T-cell (primary cell): ENCODE results near the gene ATP2A1. TPM values are rescaled to one million over a fixed set of nuclear protein-coding genes. Genes with fewer than 3 reads are reported as not detected.

Experiments
- ATAC-seq, 4 experiments: fragments of 200-7000 bp in 3 of 4; fragments of 150-1000 bp in 1 of 4; cut with Tn5 transposase; replicated peaks in 1 of 4; 1 replicate in 3 of 4; 2 replicates in 1 of 4; pipeline ENCODE4 v1.10.0; 2021; ENCODE audit warnings: moderate library complexity in 3 of 4, mild to moderate bottlenecking in 2 of 4, moderate number of reproducible peaks in 1 of 4
- CTCF ChIA-PET, 2 donors: fragments of 300-600 bp; sonication (Branson Sonifier 250); formaldehyde crosslinking; loops; one replicate each; lab custom pipeline; 2022; ENCODE audit warnings: antibody characterized with exemption in 2 of 2; lab: Charles Lee
- POLR2A ChIA-PET, 2 donors: fragments of 300-600 bp; sonication (Branson Sonifier 250); formaldehyde crosslinking; loops; one replicate each; lab custom pipeline; 2022; ENCODE audit warnings: antibody characterized with exemption in 2 of 2; lab: Charles Lee
- DNase-seq, 35 experiments: peaks; one replicate each; pipeline versions ENCODE4 v3.0.0 to v3.0.0-alpha.2; 2013 to 2023
- H3K27ac ChIP-seq: one replicate; pipeline ENCODE4 v1.5.1; 2013; ENCODE audit warnings: low read length
- H3K27me3 ChIP-seq, 2 experiments: replicated peaks in 1 of 2; 1 replicate in 1 of 2; 2 replicates in 1 of 2; pipeline versions ENCODE4 v1.6.1 to v1.7.0; 2013; ENCODE audit warnings: low read length in 1 of 2, mixed read lengths in 1 of 2; ENCODE audit not compliant: control insufficient read depth in 2 of 2, insufficient read depth in 2 of 2; ENCODE audit errors: extremely low read depth in 1 of 2
- H3K36me3 ChIP-seq, 2 donors: 1 replicate in 1 of 2; 2 replicates in 1 of 2; pipeline versions ENCODE4 v1.6.1 to v1.7.0; 2013; ENCODE audit warnings: low read length in 1 of 2; ENCODE audit not compliant: control insufficient read depth in 2 of 2, insufficient read depth in 1 of 2; ENCODE audit errors: extremely low read depth in 1 of 2
- H3K4me1 ChIP-seq, 2 experiments: 1 replicate in 1 of 2; 2 replicates in 1 of 2; pipeline versions ENCODE4 v1.6.1 to v1.7.0; 2013; ENCODE audit warnings: low read length in 2 of 2, mixed read lengths in 1 of 2; ENCODE audit not compliant: insufficient read depth in 2 of 2, control insufficient read depth in 1 of 2; ENCODE audit errors: extremely low read depth in 1 of 2
- H3K4me3 ChIP-seq, 2 donors: 1 replicate in 1 of 2; 2 replicates in 1 of 2; pipeline versions ENCODE4 v1.5.1 to v1.7.0; 2013; ENCODE audit warnings: mild to moderate bottlenecking in 2 of 2, low read length in 1 of 2, moderate library complexity in 1 of 2; ENCODE audit not compliant: control insufficient read depth in 1 of 2; ENCODE audit errors: extremely low read depth in 1 of 2
- H3K9me3 ChIP-seq: 2 replicates; pipeline ENCODE4 v1.7.0; 2013
- H3K27ac Mint-ChIP-seq, 2 donors: one replicate each; pipeline ENCODE4 v1.8.0; 2020 to 2021; ENCODE audit warnings: mild to moderate bottlenecking in 2 of 2, mixed read lengths in 2 of 2
- H3K27me3 Mint-ChIP-seq, 2 donors: one replicate each; pipeline ENCODE4 v1.8.0; 2021 to 2022; ENCODE audit warnings: mixed read lengths in 2 of 2
- H3K36me3 Mint-ChIP-seq: one replicate; pipeline ENCODE4 v1.8.0; 2021; ENCODE audit warnings: mixed read lengths
- H3K4me1 Mint-ChIP-seq, 3 donors: one replicate each; pipeline ENCODE4 v1.8.0; 2020 to 2022; ENCODE audit warnings: mixed read lengths in 3 of 3, mild to moderate bottlenecking in 1 of 3
- H3K4me3 Mint-ChIP-seq, 3 donors: one replicate each; pipeline ENCODE4 v1.8.0; 2020 to 2022; ENCODE audit warnings: mild to moderate bottlenecking in 3 of 3, mixed read lengths in 3 of 3, moderate library complexity in 3 of 3
- H3K9me3 Mint-ChIP-seq, 3 donors: one replicate each; pipeline ENCODE4 v1.8.0; 2020 to 2022; ENCODE audit warnings: mixed read lengths in 3 of 3
- WGBS: methylation state at CpG from one replicate; pipeline ENCODE4 v1.1.5; 2013; ENCODE audit warnings: missing lambda C conversion rate; ENCODE audit not compliant: insufficient coverage; 5-methylcytosine and 5-hydroxymethylcytosine counted together
- total RNA-seq, 35 experiments: library from RNA in 6 of 35; stranded (reverse) in 6 of 35; fragments of 120-200 nt in 1 of 35; gene quantifications; one replicate each; pipeline versions ENCODE4 v1.2.1 to v1.2.4 and lab custom pipeline; 2013 to 2026

Gene ATP2A1
- total RNA-seq, 5 donors from 2014 or later (not counting 1 experiment from before 2014, with no cell fraction given), result 0.82 to 1.6 (median 0.95) TPM

GRCh38 chr16:28946681-28947080 lies 68.4 kb downstream of the ATP2A1 start:
- Mint-ChIP-seq H3K27me3 (no peaks in the 10 kb centered on the region), H3K9me3 (no peaks in the 10 kb centered on the region), H3K4me3 (no peak overlapping the region), H3K36me3 (peaks cover 3% of the 10 kb centered on the region), H3K27ac (no peak overlapping the region), H3K4me1 (peaks cover 17 to 27% (median 18%) of the 10 kb centered on the region in 3 donors)
- DNase-seq, result no peak
- Histone ChIP-seq H3K36me3 (no peaks in the 10 kb centered on the region), H3K4me1 (peaks cover 1 to 21% of the 10 kb centered on the region in 2 experiments), H3K27ac (no peak overlapping the region), H3K4me3 (no peak overlapping the region), H3K27me3 (no peaks in the 10 kb centered on the region), H3K9me3 (no peaks in the 10 kb centered on the region)
- ChIA-PET POLR2A (no interaction called here), CTCF (no interaction called here)
- WGBS, result no CpG with 5 or more reads among the region's 4 CpGs
- no peak for ATAC-seq

- Histone ChIP-seq H3K4me1 (peaks cover 10 to 36% of the 10 kb centered on the region in 2 experiments), H3K9me3 (no peaks in the 10 kb centered on the region), H3K4me3 (peak within 1 kb of the TSS; percentile 73 to 74), H3K36me3 (peaks cover 4 to 35% of the 10 kb centered on the region in 2 donors), H3K27ac (peak within 1 kb of the TSS; percentile 47), H3K27me3 (no peaks in the 10 kb centered on the region)
- no peaks in the 10 kb centered on the region for H3K9me3 Mint-ChIP-seq
- ATAC-seq (peak; percentile 93 to 96 (median 94)), DNase-seq (peak; percentile 98 to 100 (median 99))
- peaks cover 18% of the 10 kb centered on the region for H3K36me3 Mint-ChIP-seq
- H3K4me3 Mint-ChIP-seq, result peak within 1 kb of the TSS; percentile 92 to 96 (median 96)
- ChIA-PET POLR2A (interaction anchor here (0.6 to 0.9 kb wide), 4 partner anchors 19 to 649 kb away, joined by 4 to 7 read pairs (median 4); no protein-coding TSS in a partner anchor), CTCF (interaction anchor here in 1 of 2 donors (0.6 to 1.3 kb wide), 7 partner anchors 14 to 840 kb away, joined by 3 to 8 read pairs (median 3); partner anchors contain the start of genes CLN3, KIF22, LAT and TUFM)
- no peaks in the 10 kb centered on the region for H3K27me3 Mint-ChIP-seq
- under 1% methylated on average over 78 of the region's 79 CpGs for WGBS
- H3K4me1 Mint-ChIP-seq, result peaks cover 31 to 36% (median 33%) of the 10 kb centered on the region in 3 donors
- H3K27ac Mint-ChIP-seq, result peak within 1 kb of the TSS; percentile 91 to 93
These were observed 72.5 kb downstream of the ATP2A1 start, which contains the start of gene NFATC2IP for GRCh38 chr16:28950648-28951409. NFATC2IP (plus strand) TSS chr16:28950937; CDS start chr16:28951012, 75 bp downstream.

- peaks cover 22% of the 10 kb centered on the region for H3K36me3 Mint-ChIP-seq
- Histone ChIP-seq H3K36me3 (peaks cover 6 to 41% of the 10 kb centered on the region in 2 donors), H3K27me3 (no peaks in the 10 kb centered on the region), H3K4me3 (peak overlapping the region; percentile 73 to 74), H3K27ac (no peak overlapping the region), H3K4me1 (peaks cover 10 to 32% of the 10 kb centered on the region in 2 experiments), H3K9me3 (no peaks in the 10 kb centered on the region)
- peak overlapping the region; percentile 92 to 96 (median 96) for H3K4me3 Mint-ChIP-seq
- 2% methylated on average over 16 of the region's 17 CpGs for WGBS
- ChIA-PET CTCF (interaction anchor here in 1 of 2 donors (0.5 kb wide), 1 partner anchor 728 kb away, joined by 4 read pairs; no protein-coding TSS in a partner anchor), POLR2A (no interaction called here)
- no peaks in the 10 kb centered on the region for H3K27me3 Mint-ChIP-seq
- peak in 1 of 35 experiments; percentile 4 for DNase-seq
- H3K9me3 Mint-ChIP-seq, result no peaks in the 10 kb centered on the region
- H3K4me1 Mint-ChIP-seq, result peaks cover 32 to 36% (median 33%) of the 10 kb centered on the region in 3 donors
- ATAC-seq, result no peak
- peak overlapping the region; percentile 66 to 84 for H3K27ac Mint-ChIP-seq
These were observed 73.2 kb downstream of the ATP2A1 start for GRCh38 chr16:28951410-28951943.

Other genes with a start within 250 kb of the ATP2A1 start
- gene NPIPB8, start 240.4 kb upstream of the ATP2A1 start, total RNA-seq, result 1 to 10 TPM in 2 of 5 donors, under 1 TPM in 1, not detected in 2; 0.76 to 3.7 (median 2.1) TPM
- gene EIF3C, start 167.0 kb upstream of the ATP2A1 start, total RNA-seq, result 100 to 1,000 TPM; 196 to 414 (median 337) TPM
- gene NPIPB9, start 126.7 kb upstream of the ATP2A1 start, total RNA-seq, result 1 to 10 TPM; 3.8 to 6.6 (median 4.5) TPM
- gene ATXN2L, start 55.5 kb upstream of the ATP2A1 start, total RNA-seq, result 100 to 1,000 TPM; 273 to 345 (median 281) TPM
- 100 to 1,000 TPM in 4 of 5 donors, 10 to 100 TPM in 1; 90.2 to 131 (median 105) TPM for gene TUFM, start 32.1 kb upstream of the ATP2A1 start, total RNA-seq
- 100 to 1,000 TPM in 3 of 5 donors, 10 to 100 TPM in 2; 90.5 to 127 (median 120) TPM for gene SH2B1, start 14.6 kb upstream of the ATP2A1 start, total RNA-seq
- 10 to 100 TPM; 26.9 to 35.5 (median 33.5) TPM for gene RABEP2, start 46.8 kb downstream of the ATP2A1 start, total RNA-seq
- gene CD19, start 53.5 kb downstream of the ATP2A1 start, total RNA-seq, result 10 to 100 TPM in 1 of 5 donors, 1 to 10 TPM in 3, under 1 TPM in 1; 0.82 to 11.9 (median 3.5) TPM
- 100 to 1,000 TPM in 3 of 5 donors, 10 to 100 TPM in 2; 78.5 to 111 (median 100) TPM for gene NFATC2IP, start 72.4 kb downstream of the ATP2A1 start, total RNA-seq
- gene SPNS1, start 96.3 kb downstream of the ATP2A1 start, total RNA-seq, result 10 to 100 TPM; 28.2 to 53.2 (median 47.7) TPM
- gene LAT, start 106.6 kb downstream of the ATP2A1 start, total RNA-seq, result 100 to 1,000 TPM; 237 to 440 (median 378) TPM